HG03520 (cell line): Measurements from ENCODE around the gene TMEM63B.
"Not testable (repeated sequence)": the region's sequence is repeated elsewhere in the genome, so short reads cannot be mapped to it uniquely, and the experiment has no call there.

Source experiments
- ATAC-seq: cut with Tn5 transposase; IDR thresholded peaks from one replicate; pipeline ENCODE4 v1.9.1; 2021; ENCODE audit warnings: mild to moderate bottlenecking, moderate library complexity; ENCODE audit not compliant: unreplicated experiment

The TMEM63B gene

DNA sequence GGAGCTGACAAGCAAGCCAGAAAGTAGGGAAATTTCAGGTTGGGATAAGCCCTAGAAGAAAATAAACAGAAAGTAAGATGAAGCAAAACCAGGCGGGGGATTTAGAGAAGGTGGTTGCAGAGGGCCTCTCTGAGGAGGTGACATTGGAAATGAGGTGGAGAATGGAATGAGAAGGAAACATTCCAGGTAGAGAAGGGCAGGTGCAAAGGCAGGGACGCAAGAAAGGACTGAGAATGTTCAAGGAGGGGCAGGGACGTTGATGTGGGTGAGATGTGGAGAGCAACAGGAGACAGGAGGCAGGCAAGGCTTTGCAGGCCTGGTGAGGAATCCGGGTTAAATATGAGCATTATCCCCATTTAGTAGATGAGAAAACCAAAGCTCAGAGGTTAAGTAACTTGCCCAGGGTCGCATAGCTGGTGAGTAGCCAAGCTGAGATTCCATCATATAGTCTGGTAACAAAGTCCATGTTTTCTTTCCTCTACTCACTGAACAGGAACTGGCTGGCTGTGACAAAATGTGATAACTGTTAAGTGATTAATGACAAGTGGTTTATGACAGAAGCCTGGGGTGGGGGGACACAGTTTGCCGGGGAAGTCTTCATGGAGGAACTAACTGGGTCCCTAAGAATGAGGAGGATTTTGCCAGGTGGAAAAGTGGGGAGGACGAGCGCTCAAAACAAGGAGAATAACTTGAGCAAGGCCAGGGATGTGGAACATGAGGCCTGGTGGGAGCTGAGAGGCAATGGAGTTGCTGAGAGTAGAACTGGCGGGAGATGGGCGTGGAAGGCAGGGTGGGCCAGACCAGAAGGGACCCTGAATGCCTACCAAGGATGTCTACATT lies 32.7 kb upstream of the TMEM63B start:
- ATAC-seq, result no peak

DNA sequence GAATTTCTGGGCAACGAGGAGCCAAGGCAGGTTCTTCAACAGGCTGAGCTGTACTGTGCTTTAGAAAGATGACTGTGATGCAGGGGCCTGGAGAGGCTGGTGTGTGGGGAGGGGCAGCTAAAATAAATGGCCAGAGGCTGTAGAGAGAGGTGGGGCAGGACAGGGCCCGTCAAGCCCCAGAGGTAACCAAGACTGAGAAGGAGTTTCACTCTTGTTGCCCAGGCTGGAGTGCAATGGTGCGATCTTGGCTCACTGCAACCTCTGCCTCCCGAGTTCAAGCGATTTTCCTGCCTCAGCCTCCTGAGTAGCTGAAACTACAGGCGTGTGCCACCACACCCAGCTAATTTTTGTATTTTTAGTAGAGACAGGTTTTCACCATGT lies 32.1 kb upstream of the TMEM63B start:
- not testable (repeated sequence) for ATAC-seq

DNA sequence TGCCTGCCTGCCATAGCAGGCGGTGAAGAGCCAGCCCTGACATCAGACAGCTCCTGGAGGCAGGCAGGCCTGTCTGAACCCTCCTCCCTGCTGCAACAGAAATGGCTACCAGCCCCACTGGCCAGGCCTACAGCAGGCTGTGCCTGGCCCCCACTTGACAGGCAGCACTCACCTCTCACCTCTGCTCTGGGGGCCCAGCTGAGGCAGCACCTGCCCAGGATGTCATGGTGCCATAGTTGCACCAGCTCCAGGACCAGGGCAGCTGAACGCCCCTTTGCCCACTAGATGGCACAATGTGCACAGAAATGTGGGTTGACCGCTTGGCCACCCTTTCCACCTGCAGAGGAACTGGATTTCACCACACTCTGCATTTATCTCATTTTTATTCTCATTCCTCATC lies 30.7 kb upstream of the TMEM63B start:
- no peak for ATAC-seq

DNA sequence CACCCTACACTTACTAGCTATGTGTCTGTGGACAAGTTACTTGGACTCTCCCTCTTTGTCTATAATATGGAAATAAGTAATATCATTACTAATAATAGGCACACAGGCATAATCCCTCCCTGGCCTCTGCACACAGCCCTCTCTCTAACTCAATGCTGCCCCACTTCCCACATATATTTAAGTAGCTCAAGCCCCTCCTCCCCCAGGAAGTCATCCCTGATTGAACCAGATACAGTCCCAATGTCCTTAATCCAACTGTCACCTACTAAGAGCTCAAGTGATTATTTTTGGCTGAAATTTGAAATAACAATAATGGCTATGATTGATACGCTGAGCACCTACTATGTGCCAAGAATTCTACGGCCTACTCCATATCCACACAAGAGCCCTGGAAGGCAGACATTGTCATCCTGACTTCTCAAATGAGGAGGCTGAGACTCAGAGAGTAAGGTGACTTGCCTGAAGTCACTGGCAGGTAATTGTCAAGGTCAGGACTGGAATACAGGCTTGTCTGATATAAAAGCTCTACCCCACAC lies 29.5 kb upstream of the TMEM63B start:
- no peak for ATAC-seq

DNA sequence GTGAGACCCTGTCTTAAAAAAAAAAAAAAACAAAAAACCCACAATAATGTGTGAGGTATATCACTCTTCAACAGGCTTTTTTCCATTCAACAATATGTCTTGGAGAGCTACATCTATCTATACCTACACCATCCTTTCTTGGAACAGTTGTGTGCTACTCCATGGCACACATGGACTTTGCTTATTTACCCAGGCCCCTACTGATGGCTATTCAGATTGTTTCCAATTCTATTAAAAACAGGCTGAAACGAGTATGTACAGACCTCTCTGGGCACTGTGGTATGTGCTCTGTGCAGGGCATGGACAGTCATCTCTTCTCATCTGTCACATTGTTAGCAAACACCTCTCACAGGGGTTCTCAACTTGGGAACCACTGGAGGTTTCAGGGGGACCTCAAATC lies 28.2 kb upstream of the TMEM63B start:
- ATAC-seq, result no peak

DNA sequence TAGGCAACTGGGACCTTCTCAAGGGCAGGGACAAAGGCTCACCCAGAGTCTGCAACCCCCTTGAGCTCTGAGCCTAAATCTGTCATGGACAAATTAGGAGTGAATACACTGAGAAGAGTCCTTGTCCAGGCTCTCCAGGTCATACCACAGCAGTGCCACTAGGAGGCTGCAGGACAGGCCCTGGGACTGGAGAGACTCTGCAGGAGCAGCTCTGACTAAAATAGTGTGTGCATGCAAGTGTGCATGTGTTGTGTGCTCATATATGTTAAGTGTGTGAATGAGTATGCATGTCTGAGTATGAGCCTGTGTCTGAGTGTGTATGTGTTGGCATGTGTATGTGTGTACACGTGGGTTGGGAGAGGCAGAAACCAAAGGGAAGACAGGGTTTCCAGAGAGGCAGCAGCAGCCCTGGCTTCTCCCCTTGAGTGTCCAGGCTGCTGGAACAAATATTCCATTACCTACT lies 27.2 kb upstream of the TMEM63B start:
- ATAC-seq, result no peak

DNA sequence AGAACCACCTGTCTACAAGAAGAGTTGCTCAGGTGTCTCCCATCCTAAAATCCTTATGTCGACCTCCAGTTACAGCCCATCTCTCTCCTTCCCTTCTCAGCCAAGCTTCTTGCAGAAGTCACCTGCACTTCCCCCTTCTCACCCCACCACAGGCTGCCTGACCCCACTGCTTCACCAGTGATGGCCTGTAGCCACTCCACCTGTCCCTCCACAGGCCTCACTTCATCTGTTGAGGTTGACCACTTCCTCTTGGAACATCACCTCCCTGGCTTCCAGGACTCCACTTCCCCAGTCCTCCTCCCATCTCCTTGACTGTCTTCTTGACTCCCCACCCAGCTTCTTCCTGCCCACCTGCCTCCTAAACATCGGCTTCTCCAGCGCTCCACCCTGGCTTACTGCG lies 25.5 kb upstream of the TMEM63B start:
- ATAC-seq, result no peak

DNA sequence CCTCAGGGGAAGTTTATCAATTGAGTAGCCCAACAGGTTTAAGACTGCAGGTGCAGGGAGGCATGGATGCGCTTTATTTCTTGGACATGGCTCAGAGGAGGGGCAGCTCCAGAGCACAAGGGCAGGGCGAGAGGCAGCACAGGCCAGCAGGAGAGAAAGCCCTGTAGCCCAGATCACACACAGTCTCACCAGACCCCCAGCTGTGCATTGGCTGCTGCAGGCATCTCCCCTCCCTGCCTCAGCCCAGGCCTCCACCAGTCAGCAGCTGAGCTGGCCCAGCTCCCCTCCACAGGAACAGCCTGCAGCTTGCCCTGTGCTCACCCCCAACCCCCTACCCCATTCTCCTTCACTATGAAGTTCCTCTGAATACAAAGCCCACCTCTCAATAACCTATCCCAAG lies 24.8 kb upstream of the TMEM63B start:
- no peak for ATAC-seq

DNA sequence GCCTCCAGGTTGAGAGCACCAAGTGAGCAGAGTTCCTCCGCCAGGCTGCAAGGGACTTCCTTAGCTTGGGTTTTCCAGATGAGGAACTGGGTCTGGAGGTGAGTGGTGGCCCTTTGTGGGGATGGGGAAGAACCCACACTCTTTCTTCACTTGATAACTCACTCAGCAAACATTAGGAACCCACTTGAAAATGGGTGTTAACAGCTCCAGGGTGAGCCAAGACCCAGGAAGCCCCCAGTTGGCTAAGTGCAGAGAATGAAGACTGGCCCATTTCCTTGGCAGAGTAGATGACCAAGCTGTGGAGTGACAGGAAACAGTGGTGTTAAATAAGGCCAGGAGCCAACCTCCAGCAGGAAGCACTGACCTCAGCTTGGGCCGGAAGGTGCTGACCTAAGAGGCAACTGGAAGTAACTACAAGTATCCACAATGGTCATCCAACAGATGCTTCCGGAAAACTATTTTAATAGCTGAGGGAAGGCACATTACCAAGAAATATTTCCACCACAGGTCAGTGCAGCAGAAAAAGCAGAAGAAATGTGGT lies 22.8 kb upstream of the TMEM63B start:
- no peak for ATAC-seq

DNA sequence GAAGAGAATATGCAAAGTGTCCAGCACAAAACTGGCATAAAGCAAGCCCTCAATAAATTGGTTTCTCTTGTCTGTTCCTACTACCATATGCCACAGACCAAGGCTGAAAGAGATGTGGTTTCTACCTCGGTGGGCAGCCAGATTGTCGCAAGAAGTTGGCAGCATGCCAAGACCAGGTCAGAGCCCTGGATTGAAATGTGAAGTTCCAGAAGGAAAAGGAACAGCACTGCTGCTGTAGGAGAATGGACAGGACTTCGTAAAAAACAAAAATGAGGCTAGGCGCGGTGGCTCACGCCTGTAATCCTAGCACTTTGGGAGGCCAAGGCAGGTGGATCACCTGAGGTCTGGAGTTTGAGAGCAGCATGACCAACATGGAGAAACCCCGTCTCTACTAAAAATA lies 22.2 kb upstream of the TMEM63B start:
- no peak for ATAC-seq

DNA sequence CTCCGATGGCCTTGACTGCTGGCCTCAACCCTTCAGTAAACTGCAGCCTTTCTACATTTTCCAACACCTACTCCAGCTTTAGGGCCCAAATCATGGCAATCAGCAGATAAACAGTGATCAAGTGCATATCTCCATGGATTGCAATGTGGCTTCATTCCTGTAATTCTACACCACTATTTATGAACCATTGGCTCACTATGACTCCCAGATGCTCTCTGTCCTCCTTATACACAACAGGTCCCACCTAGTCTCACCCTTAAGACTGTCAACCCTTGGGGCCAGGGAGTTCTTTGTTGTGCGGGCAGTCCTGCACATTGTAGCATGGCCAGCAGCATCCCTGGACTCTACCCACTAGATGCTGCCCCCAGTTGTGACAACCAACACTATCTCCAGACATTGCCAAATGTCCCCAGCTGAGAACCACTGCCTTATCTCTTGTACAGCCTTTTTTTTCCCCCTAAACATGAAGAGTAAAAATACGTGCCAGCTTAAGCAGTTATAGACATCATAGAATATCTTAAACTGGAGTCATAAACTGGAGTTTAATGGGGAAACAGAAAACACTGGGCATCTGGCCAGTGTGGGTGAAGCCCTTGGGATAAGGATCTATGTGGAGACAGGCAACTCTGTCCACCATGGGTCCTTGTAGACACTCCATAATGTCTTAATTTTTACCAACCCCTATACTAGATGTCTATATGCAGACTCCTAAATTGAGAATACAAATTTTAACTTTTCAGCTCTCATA lies 21.2 kb upstream of the TMEM63B start:
- no peak for ATAC-seq

DNA sequence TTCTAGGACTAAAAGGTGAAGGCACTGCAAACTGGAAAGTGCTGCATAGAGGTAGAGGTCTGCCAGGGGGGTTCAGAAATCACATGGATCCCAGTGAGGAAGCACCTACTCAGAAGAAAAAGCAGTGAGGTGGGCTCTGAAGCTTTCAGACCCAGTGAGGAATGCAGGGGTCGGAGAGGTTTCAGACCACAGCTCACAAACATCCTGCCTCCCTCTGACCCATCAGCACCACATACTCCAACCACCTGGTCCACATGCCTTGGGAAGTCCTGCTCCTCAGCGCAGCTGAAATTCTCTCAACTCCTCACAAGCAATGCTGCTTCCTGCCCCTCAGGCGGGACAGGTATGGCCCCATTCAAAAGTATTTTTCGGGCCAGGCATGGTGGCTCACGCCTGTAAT lies 20.3 kb upstream of the TMEM63B start:
- no peak for ATAC-seq

DNA sequence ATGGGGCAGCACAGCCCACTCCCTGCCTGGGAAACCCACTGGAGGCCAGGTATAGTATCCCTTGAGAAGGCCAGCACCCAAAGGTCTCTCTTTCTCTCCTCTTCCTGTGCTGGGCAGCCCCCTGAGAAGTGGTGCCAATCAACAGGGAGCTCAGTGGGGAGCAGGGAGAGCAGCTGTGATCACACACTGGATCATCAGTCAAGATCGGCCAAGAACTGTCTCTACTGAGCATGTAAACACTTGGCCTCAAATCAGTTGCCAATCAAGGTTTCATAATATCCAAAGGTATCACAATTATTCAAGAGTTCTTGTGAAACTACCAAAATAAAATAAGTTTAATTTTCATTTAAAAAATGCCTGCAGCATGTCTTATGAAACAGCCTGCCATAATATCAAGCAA lies 18.9 kb upstream of the TMEM63B start:
- ATAC-seq, result no peak

DNA sequence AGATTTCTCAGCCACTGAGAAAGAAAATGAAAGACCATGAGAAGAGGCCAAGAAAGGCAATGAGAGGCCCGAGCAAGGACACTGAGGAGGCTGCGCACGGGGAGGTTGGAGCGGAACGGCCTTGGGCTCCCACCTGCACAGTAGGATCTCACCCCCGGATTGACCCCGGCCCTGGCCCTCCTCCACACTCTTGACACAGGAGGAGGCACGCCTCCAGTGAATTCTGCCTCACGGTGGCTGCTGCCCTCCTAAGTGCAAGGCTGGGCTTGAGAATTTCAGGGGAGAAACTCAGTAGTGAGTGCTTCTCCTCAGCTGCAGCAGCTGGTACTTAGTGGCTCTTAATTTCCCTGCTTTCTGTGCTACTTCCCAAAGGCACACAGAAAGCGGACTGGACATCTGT lies 18.1 kb upstream of the TMEM63B start:
- ATAC-seq, result no peak

DNA sequence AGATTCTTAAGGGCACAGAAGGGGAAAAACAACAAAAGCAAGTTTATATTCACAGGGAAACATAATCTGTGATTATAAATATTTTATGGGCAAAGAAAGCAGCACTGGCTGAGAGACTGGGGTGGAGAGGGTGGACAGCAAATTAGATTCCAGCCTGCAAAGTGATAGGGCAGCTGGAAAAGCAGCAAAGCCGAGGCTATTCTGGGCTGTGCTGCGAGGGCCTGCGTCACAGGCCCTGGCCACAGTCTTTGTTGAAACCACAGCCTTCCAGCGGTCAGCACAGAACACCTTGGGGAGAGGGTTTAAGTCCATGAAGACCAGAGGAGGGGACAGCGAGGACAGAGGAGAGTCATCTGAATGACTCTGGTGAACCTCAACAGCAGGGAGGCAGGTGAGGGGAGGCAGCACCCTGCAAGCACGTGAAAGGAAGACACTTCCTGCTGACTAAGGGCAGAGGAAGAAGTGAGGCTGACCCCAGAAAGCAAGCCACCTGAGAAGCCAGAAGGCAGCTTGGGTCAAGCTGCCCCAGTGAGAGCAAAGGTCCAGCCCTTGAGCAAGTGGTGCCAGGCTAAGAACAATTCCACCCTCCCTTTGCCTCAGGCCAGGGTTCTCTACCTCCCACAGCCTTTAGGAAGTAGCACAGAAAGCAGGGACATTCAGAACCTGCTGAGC lies 17.2 kb upstream of the TMEM63B start:
- ATAC-seq, result no peak

DNA sequence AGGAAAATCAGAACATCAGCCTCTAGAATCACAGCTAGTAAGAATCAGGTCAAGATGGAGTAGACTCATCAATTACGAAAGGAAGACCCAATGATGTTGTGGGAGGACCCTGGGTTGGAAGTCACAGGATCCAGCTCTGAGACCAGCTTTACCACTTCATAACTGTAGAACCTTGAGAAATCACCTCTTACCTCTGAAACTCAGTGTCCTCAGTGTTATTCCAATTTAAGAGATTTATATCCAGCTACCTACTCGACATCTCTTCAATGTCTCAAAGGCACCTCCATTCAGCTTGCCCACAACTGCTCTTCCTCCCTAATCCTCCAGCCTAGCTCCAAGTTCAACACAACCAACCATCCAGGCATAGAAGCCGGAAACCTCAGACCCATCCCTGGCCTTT lies 16.4 kb upstream of the TMEM63B start:
- ATAC-seq, result no peak

DNA sequence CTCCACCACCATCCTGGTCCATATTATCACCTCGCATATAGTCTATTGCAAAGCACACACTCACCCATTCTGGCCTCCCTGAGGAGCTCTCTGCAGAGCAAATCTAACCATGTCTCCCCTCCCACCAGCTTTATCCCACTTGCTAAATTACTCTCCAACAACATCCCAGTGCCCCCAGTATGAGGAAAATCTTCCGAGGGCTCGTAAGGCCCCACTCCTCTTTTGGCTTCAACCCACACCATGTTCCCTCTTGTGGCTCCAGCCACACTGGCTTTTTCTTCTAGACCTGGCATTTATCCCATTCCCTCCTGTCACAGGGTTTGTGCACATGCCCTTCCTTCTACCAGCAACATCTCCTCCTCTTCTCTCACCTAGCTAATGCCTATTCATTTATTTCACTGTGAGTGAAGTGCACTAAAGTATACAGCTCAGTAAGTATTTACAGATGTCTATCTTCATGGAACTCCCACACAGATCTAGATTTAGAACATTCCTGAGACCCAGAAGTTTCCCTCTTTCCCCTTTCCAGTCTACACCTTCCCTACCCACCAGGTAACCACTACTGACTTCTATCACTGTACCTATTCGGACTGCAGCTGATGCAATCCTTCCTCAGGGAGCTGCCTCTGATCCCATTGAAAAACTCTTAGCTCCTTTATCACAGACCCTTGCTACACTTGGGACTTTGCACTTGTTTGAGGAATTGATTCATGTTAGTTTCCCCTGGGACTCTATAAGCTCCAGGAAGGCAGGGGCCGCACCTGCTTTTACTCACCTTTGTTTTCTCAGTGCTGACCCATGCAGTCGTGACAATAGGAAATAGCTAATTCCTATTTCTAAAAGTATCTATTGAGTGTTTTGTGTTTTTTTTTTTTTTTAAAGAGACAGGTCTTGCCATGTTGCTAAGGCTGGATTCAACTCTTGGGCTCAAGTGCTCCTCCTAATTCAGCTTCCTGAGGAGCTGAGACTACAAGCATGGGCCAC lies 15.6 kb upstream of the TMEM63B start:
- ATAC-seq, result no peak

DNA sequence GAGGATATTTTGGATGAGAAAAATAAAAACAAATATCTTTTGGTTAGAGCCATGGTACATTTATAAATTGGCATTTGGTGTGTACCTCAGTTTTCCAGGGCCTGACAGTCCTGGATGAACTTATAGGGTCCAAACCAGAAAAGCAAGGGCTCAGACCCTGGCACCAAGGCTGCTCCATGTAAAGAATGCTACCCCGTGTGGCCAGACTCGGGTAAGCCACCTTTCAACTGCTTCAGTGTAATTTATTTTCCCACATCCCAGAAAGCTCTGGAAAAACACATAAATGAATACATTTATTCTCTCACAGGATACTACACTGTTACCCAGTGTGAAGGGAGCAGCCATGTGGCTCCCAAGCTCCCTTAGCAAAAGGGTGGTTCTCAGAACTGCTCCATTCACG lies 13.9 kb upstream of the TMEM63B start:
- no peak for ATAC-seq

DNA sequence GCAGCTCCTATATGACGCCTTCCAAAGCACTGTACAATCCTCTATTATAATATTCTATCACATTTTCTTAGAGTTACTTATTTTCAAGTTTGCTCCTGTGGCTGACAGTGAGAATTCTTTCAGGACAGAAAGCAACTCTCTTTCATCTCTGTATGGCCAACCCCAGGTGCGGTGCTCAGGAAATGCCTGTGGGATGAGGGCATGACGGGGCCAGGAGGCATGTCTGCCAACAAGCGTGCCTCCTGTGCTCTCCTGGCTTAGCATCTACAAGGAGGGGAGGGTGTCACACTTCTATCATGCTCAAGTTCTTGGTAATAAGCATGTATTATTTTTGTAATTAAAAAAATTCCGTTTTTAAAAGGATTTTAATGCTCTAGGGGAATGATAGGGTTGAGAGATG lies 11.5 kb upstream of the TMEM63B start:
- no peak for ATAC-seq
